ENCODE measurements around the gene IFNL3.

The IFNL3 gene

GRCh38 chr19:39208175-39208795 is 36.5 kb downstream of the IFNL3 start:
- DNase-seq (ENCODE audit: low read depth) = no peak
- no peak for TF ChIP-seq CTCF (IDR thresholded peaks at IDR 0.05; ENCODE audit: low read depth, low read length)
- TF ChIP-seq, protein P1, sequence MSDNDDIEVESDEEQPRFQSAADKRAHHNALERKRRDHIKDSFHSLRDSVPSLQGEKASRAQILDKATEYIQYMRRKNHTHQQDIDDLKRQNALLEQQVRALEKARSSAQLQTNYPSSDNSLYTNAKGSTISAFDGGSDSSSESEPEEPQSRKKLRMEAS (IDR thresholded peaks at IDR 0.05; ENCODE audit: low read depth, low read length) = no peak
- no peak for TF ChIP-seq POLR2A (IDR thresholded peaks at IDR 0.05; ENCODE audit: extremely low read depth, insufficient read length)
- no peak for TF ChIP-seq MYC (IDR thresholded peaks at IDR 0.05; ENCODE audit: low read depth, low read length)
- no peak overlapping the region for H3K4me3 ChIP-seq (ENCODE audit: low read depth, low read length)

GRCh38 chr19:39207293-39207836 is 37.4 kb downstream of the IFNL3 start:
- H3K4me3 ChIP-seq (ENCODE audit: low read depth, low read length) = no peak overlapping the region
- TF ChIP-seq CTCF (IDR thresholded peaks at IDR 0.05; ENCODE audit: low read depth, low read length) (no peak), MYC (IDR thresholded peaks at IDR 0.05; ENCODE audit: low read depth, low read length) (no peak), POLR2A (IDR thresholded peaks at IDR 0.05; ENCODE audit: extremely low read depth, insufficient read length) (no peak)
- TF ChIP-seq, protein P1 (IDR thresholded peaks at IDR 0.05; ENCODE audit: low read depth, low read length) = no peak
- DNase-seq (ENCODE audit: low read depth) = no peak

DNA sequence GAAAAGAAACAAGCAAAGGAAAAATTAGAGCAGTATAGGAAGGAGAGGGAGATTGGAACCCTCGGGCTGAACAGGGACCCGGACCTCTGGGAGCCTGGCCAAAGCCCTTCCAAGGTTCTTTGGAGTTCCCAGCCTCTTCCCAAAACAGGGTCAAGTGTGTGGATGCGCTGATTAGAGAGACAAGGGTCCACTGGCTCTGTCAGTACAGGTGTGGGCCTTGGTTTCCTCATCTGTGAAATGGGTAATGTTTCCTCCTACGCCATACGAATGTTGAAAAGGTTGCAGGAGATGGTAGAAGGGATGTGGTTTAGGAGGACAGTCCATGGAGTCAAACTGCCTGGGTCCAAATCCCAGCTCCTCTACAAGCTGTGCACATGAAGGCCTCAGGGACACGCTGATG is 38.7 kb downstream of the IFNL3 start:
- DNase-seq (ENCODE audit: low read depth) = no peak
- no peak overlapping the region for H3K4me3 ChIP-seq (ENCODE audit: low read depth, low read length)
- TF ChIP-seq CTCF (IDR thresholded peaks at IDR 0.05; ENCODE audit: low read depth, low read length) (no peak), POLR2A (IDR thresholded peaks at IDR 0.05; ENCODE audit: extremely low read depth, insufficient read length) (no peak), MYC (IDR thresholded peaks at IDR 0.05; ENCODE audit: low read depth, low read length) (no peak)
- TF ChIP-seq, protein P1 (IDR thresholded peaks at IDR 0.05; ENCODE audit: low read depth, low read length) = no peak

DNA sequence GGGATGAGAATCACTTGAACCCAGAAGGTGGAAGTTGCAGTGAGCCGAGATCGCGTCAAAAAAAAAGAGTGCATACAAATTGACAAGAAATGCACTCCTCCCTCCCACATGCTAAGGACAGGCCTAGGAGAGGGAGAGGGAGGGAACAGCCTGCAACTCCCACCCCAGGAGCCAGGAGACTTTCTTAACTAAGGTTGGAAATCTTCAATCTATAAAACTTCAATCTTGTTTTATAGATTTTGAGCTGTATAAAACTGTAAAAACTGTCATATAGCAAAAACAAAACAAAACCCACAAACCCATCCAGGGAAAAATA is 39.4 kb downstream of the IFNL3 start:
- no peak overlapping the region for H3K4me3 ChIP-seq (ENCODE audit: low read depth, low read length)
- TF ChIP-seq POLR2A (IDR thresholded peaks at IDR 0.05; ENCODE audit: extremely low read depth, insufficient read length) (no peak), CTCF (IDR thresholded peaks at IDR 0.05; ENCODE audit: low read depth, low read length) (no peak), MYC (IDR thresholded peaks at IDR 0.05; ENCODE audit: low read depth, low read length) (no peak)
- TF ChIP-seq, protein P1 (IDR thresholded peaks at IDR 0.05; ENCODE audit: low read depth, low read length) = no peak
- no peak for DNase-seq (ENCODE audit: low read depth)

DNA sequence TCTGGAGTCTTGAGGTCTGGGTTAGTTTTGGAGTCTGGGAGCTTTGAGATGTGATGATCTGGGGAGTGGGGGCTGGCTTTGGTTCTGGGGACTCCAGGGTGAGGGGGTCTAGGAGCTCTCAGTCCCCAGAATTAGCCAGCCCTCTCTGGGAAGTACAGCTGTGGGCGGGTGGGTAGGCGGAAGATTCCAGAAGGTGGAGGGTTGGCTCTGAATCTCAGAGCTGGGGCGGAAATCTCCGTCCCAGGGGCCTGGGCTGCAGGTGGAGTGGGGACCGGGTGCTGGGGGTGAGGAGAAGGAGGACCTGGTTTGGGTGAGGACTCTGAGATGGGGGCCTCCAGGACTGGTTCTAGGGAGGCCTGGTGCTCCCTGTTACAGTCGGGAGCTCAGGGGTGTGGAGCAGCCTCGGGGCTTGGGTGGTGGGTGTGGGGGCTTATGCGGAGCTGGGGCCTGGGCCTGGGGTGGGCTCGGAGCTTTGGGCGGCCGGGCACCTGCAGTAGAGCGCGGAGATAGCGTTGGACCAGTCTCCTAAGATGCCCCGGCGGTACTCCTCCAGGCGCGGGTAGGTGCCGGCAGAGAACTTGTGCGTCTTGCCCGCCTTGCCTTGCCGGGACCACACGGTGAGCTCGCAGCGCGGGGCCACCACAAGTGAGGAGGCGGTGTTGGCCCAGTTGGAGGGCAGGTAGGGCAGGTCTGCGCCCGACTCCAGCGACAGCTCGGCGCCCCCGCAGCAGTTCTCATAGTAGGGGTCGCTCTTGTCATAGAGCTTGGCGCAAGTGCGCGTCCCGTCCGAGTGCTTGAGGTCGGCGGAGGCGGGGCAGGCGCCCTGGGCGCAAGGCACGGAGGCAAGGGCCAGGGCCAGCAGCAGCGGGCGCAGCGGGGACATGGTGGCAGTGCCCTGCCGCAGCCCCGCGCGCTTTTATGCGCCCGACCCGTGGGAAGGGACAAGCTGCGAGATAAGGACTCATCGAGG is 41.1 kb downstream of the IFNL3 start, which contains the start of gene SYCN:
SYCN (minus strand) TSS at position 892 of the 970 bp plus-strand sequence; CDS start at position 883, 9 bp downstream.
- no peak for DNase-seq (ENCODE audit: low read depth)

More for the DNA sequence above, 41.1 kb downstream of the IFNL3 start, which contains the start of gene SYCN:
- TF ChIP-seq MYC (IDR thresholded peaks at IDR 0.05; ENCODE audit: low read depth, low read length) = no peak
- no peak for TF ChIP-seq POLR2A (IDR thresholded peaks at IDR 0.05; ENCODE audit: extremely low read depth, insufficient read length)
- TF ChIP-seq, protein P1 (IDR thresholded peaks at IDR 0.05; ENCODE audit: low read depth, low read length) = no peak
- no peak for TF ChIP-seq CTCF (IDR thresholded peaks at IDR 0.05; ENCODE audit: low read depth, low read length)
- H3K4me3 ChIP-seq (ENCODE audit: low read depth, low read length) = no peak within 1 kb of the TSS

Measured in NB4 (cell line).